H1 (cell line): ENCODE results near the gene JMJD8. TPM values are rescaled to one million over a fixed set of nuclear protein-coding genes. Genes with fewer than 3 reads are reported as not detected.

Experiments
- BRCA1 ChIP-seq: IDR thresholded peaks from 2 replicates; pipeline ENCODE4 v1.6.1; 2012; ENCODE audit warnings: low read depth, low read length, improper control_type of control experiment
- PHF8 ChIP-seq: fragments of 200-600 bp; sonication (generic); conservative IDR thresholded peaks from 2 replicates; pipeline ENCODE4 v1.7.1; 2012; ENCODE audit warnings: low read depth, mild to moderate bottlenecking, inconsistent platforms, low read length, moderate library complexity
- polyA plus RNA-seq, 7 experiments: library from polyadenylated mRNA; depleted of rRNA in 3 of 7; stranded (reverse) in 5 of 7; unstranded in 2 of 7; fragments of >200 nt in 5 of 7; fragments of 200-250 nt in 2 of 7; gene quantifications; 1 replicate in 5 of 7; 2 replicates in 1 of 7; 4 replicates in 1 of 7; pipeline versions ENCODE4 v1.2.1 to v1.2.3, GENCODE V29; 2011 to 2013; ENCODE audit warnings: missing spikeins in 2 of 7, mixed read lengths in 2 of 7
- total RNA-seq: library from RNA; stranded (reverse); fragmentation: NEBNext Ultra II Directional; extraction: Animal tissue kit (Norgen Biotek cat#: 25700); gene quantifications from 2 replicates; pipeline ENCODE4 v1.2.1, GENCODE V29; 2021

JMJD8 gene
- total and polyA plus RNA-seq, 2 of the 8 experiments (the other 6 are each of a cell fraction or from before 2014, with no cell fraction given), result 46.4 to 87.4 TPM

- no peak for TF ChIP-seq BRCA1
- TF ChIP-seq PHF8, result peak; percentile 49
Observed at GRCh38 chr16:648781-649589, 35.1 kb downstream of the JMJD8 start, which contains the start of gene WDR90 (continued).
